Medulla oblongata (tissue), 1 donor: ENCODE results near the gene SORL1.
A peak's percentile ranks its signal among the peaks of the same experiment; 100 is the strongest.
"Not testable (repeated sequence)": the region's sequence is repeated elsewhere in the genome, so short reads cannot be mapped to it uniquely, and the experiment has no call there.

ENCODE experiments used
- DNase-seq: peaks from one replicate; pipeline ENCODE4 v3.0.0-alpha.2; 2015; ENCODE audit errors: extremely low spot score

Gene SORL1

GRCh38 chr11:121561716-121562115 is 109.6 kb downstream of the SORL1 start:
- DNase-seq, result no peak

GRCh38 chr11:121563003-121563402 is 110.9 kb downstream of the SORL1 start:
- no peak for DNase-seq

- DNase-seq, result no peak
Measured at GRCh38 chr11:121563900-121564822, 112.0 kb downstream of the SORL1 start.

- DNase-seq, result no peak
Measured at GRCh38 chr11:121564948-121565684, 113.0 kb downstream of the SORL1 start.

- no peak for DNase-seq
Measured at GRCh38 chr11:121566279-121567168, 114.4 kb downstream of the SORL1 start.

GRCh38 chr11:121567995-121568394 is 115.9 kb downstream of the SORL1 start:
- DNase-seq, result no peak

- not testable (repeated sequence) for DNase-seq
Measured at GRCh38 chr11:121569332-121570299, 117.5 kb downstream of the SORL1 start.

- DNase-seq, result no peak
Measured at GRCh38 chr11:121570453-121570852, 118.3 kb downstream of the SORL1 start.

- no peak for DNase-seq
Measured at GRCh38 chr11:121571506-121571905, 119.4 kb downstream of the SORL1 start.

- peak; percentile 86 for DNase-seq
Measured at GRCh38 chr11:121572571-121573059, 120.5 kb downstream of the SORL1 start.

GRCh38 chr11:121574801-121575200 is 122.7 kb downstream of the SORL1 start:
- DNase-seq, result no peak

GRCh38 chr11:121575250-121575962 is 123.3 kb downstream of the SORL1 start:
- peak; percentile 91 for DNase-seq

- DNase-seq, result no peak
Measured at GRCh38 chr11:121575963-121576290, 123.8 kb downstream of the SORL1 start.

GRCh38 chr11:121576531-121576930 is 124.4 kb downstream of the SORL1 start:
- peak; percentile 73 for DNase-seq

- DNase-seq, result no peak
Measured at GRCh38 chr11:121577106-121577848, 125.2 kb downstream of the SORL1 start.

- DNase-seq, result peak; percentile 71
Measured at GRCh38 chr11:121578251-121578976, 126.3 kb downstream of the SORL1 start.

GRCh38 chr11:121580154-121580553 is 128.0 kb downstream of the SORL1 start:
- DNase-seq, result no peak

- no peak for DNase-seq
Measured at GRCh38 chr11:121581607-121582006, 129.5 kb downstream of the SORL1 start.
